GM21447 (cell line): ENCODE results near the gene AKR1C4.
"Not testable (repeated sequence)": the region's sequence is repeated elsewhere in the genome, so short reads cannot be mapped to it uniquely, and the experiment has no call there.

ENCODE experiments used
- ATAC-seq: cut with Tn5 transposase; IDR thresholded peaks from one replicate; pipeline ENCODE4 v1.9.1; 2021; ENCODE audit not compliant: unreplicated experiment

Gene AKR1C4

GRCh38 chr10:5199398-5199797 lies 2.8 kb downstream of the AKR1C4 start:
- ATAC-seq: no peak

- no peak for ATAC-seq
Observed at GRCh38 chr10:5206799-5207198, 10.2 kb downstream of the AKR1C4 start.

- ATAC-seq: not testable (repeated sequence)
Observed at GRCh38 chr10:5209776-5210175, 13.1 kb downstream of the AKR1C4 start.

- ATAC-seq: not testable (repeated sequence)
Observed at GRCh38 chr10:5210261-5210660, 13.6 kb downstream of the AKR1C4 start.

GRCh38 chr10:5211696-5212536 lies 15.3 kb downstream of the AKR1C4 start:
- no peak for ATAC-seq

- no peak for ATAC-seq
Observed at GRCh38 chr10:5216801-5217200, 20.2 kb downstream of the AKR1C4 start.

GRCh38 chr10:5219262-5219661 lies 22.6 kb downstream of the AKR1C4 start:
- ATAC-seq: no peak

GRCh38 chr10:5222942-5223341 lies 26.3 kb downstream of the AKR1C4 start:
- not testable (repeated sequence) for ATAC-seq

GRCh38 chr10:5229019-5229418 lies 32.4 kb downstream of the AKR1C4 start:
- no peak for ATAC-seq

- ATAC-seq: no peak
Observed at GRCh38 chr10:5233324-5233723, 36.7 kb downstream of the AKR1C4 start.

- ATAC-seq: no peak
Observed at GRCh38 chr10:5234106-5234860, 37.6 kb downstream of the AKR1C4 start.

GRCh38 chr10:5237541-5237940 lies 40.9 kb downstream of the AKR1C4 start:
- not testable (repeated sequence) for ATAC-seq

GRCh38 chr10:5242585-5242984 lies 45.9 kb downstream of the AKR1C4 start:
- ATAC-seq: no peak

GRCh38 chr10:5243521-5243987 lies 46.9 kb downstream of the AKR1C4 start:
- no peak for ATAC-seq

GRCh38 chr10:5252177-5253037 lies 55.8 kb downstream of the AKR1C4 start:
- ATAC-seq: no peak

GRCh38 chr10:5254488-5254887 lies 57.9 kb downstream of the AKR1C4 start:
- no peak for ATAC-seq

- not testable (repeated sequence) for ATAC-seq
Observed at GRCh38 chr10:5257768-5258167, 61.1 kb downstream of the AKR1C4 start.

GRCh38 chr10:5259132-5259951 lies 62.7 kb downstream of the AKR1C4 start:
- ATAC-seq: no peak

GRCh38 chr10:5259952-5260578 lies 63.4 kb downstream of the AKR1C4 start:
- no peak for ATAC-seq

- no peak for ATAC-seq
Observed at GRCh38 chr10:5260828-5261227, 64.2 kb downstream of the AKR1C4 start.
